HL-60 (cell line): ENCODE results near the gene NDUFB2.

ENCODE experiments used
- DNase-seq, 2 experiments: peaks; one replicate each; pipeline ENCODE4 v3.0.0-alpha.2; 2010 to 2020; ENCODE audit warnings: low read depth in 1 of 2, low spot score in 1 of 2
- H3K27ac ChIP-seq: fragments of 250-450 bp; sonication (Bioruptor Pico); replicated peaks from 2 replicates; pipeline ENCODE4 v1.5.1; 2020; ENCODE audit warnings: mild to moderate bottlenecking, moderate library complexity
- H3K27me3 ChIP-seq: fragments of 250-450 bp; sonication (Bioruptor Pico); 2 replicates; pipeline ENCODE4 v1.5.1; 2021; ENCODE audit warnings: mild to moderate bottlenecking, moderate library complexity; ENCODE audit not compliant: insufficient read depth, poor library complexity, severe bottlenecking
- H3K4me3 ChIP-seq: replicated peaks from 2 replicates; pipeline ENCODE4 v1.5.1; 2011; ENCODE audit warnings: mild to moderate bottlenecking, control low read depth, low read length; ENCODE audit not compliant: insufficient read depth
- GABPA ChIP-seq: IDR thresholded peaks from 2 replicates; pipeline ENCODE4 v1.6.1; 2012; ENCODE audit warnings: low read depth
- POLR2AphosphoS5 ChIP-seq: IDR thresholded peaks from 2 replicates; pipeline ENCODE4 v1.6.1; 2012; ENCODE audit warnings: low read depth
- SPI1 ChIP-seq: IDR thresholded peaks from 2 replicates; pipeline ENCODE4 v1.6.1; 2012; ENCODE audit warnings: low read depth, mild to moderate bottlenecking, borderline replicate concordance
- TF ChIP-seq, protein P1 (sequence below): IDR thresholded peaks from one replicate; pipeline ENCODE4 v1.5.1; 2011; ENCODE audit warnings: low read length, control low read depth, inconsistent platforms; ENCODE audit not compliant: insufficient read depth
- TF ChIP-seq, protein P2 (sequence below): IDR thresholded peaks from 2 replicates; pipeline ENCODE4 v1.6.1; 2012; ENCODE audit warnings: low read depth; ENCODE audit not compliant: insufficient replicate concordance

The NDUFB2 gene

DNA sequence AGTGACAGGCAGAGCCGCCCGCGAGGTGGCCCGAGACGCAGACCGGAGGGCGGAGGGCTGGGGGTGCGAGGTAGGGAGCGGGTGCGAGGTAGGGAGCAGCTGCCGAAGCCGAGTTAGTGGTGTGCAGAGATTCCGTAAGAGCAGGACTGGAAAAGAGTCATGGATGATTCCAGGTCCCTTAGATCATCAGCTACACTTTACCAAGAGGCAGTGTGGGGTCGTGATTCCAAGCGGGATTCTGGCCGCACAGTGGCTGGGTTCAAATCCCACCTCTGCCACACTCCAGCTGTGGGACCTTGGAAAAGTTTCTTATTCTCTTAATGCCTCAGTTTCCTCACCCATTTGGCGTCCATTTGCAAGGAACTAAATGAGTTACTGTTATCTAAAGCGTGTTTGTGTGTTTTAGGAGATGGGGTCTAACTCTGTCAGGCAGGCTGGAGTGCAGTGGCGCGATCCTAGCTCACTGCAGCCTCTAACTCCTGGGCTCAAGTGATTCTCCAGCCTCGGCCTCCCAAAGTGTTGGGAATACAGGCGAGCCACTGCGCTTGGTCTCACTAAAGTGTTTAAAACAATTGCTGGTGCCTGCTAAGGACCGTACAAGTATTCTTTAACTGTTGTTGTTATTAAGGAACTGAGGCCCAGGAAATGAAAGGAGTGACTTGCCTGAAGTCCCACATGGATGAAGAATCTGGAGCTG is 1.1 kb downstream of the NDUFB2 start:
- H3K27ac ChIP-seq: peak overlapping the region; percentile 92
- H3K4me3 ChIP-seq: peak overlapping the region; percentile 90
- DNase-seq: no peak
- no peak for TF ChIP-seq SPI1
- TF ChIP-seq GABPA: no peak
- TF ChIP-seq, protein P1, sequence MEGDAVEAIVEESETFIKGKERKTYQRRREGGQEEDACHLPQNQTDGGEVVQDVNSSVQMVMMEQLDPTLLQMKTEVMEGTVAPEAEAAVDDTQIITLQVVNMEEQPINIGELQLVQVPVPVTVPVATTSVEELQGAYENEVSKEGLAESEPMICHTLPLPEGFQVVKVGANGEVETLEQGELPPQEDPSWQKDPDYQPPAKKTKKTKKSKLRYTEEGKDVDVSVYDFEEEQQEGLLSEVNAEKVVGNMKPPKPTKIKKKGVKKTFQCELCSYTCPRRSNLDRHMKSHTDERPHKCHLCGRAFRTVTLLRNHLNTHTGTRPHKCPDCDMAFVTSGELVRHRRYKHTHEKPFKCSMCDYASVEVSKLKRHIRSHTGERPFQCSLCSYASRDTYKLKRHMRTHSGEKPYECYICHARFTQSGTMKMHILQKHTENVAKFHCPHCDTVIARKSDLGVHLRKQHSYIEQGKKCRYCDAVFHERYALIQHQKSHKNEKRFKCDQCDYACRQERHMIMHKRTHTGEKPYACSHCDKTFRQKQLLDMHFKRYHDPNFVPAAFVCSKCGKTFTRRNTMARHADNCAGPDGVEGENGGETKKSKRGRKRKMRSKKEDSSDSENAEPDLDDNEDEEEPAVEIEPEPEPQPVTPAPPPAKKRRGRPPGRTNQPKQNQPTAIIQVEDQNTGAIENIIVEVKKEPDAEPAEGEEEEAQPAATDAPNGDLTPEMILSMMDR: no peak
- TF ChIP-seq POLR2AphosphoS5: no peak
- TF ChIP-seq, protein P2, sequence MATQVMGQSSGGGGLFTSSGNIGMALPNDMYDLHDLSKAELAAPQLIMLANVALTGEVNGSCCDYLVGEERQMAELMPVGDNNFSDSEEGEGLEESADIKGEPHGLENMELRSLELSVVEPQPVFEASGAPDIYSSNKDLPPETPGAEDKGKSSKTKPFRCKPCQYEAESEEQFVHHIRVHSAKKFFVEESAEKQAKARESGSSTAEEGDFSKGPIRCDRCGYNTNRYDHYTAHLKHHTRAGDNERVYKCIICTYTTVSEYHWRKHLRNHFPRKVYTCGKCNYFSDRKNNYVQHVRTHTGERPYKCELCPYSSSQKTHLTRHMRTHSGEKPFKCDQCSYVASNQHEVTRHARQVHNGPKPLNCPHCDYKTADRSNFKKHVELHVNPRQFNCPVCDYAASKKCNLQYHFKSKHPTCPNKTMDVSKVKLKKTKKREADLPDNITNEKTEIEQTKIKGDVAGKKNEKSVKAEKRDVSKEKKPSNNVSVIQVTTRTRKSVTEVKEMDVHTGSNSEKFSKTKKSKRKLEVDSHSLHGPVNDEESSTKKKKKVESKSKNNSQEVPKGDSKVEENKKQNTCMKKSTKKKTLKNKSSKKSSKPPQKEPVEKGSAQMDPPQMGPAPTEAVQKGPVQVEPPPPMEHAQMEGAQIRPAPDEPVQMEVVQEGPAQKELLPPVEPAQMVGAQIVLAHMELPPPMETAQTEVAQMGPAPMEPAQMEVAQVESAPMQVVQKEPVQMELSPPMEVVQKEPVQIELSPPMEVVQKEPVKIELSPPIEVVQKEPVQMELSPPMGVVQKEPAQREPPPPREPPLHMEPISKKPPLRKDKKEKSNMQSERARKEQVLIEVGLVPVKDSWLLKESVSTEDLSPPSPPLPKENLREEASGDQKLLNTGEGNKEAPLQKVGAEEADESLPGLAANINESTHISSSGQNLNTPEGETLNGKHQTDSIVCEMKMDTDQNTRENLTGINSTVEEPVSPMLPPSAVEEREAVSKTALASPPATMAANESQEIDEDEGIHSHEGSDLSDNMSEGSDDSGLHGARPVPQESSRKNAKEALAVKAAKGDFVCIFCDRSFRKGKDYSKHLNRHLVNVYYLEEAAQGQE: no peak
- H3K27me3 ChIP-seq: no peaks in the 10 kb centered on the region

DNA sequence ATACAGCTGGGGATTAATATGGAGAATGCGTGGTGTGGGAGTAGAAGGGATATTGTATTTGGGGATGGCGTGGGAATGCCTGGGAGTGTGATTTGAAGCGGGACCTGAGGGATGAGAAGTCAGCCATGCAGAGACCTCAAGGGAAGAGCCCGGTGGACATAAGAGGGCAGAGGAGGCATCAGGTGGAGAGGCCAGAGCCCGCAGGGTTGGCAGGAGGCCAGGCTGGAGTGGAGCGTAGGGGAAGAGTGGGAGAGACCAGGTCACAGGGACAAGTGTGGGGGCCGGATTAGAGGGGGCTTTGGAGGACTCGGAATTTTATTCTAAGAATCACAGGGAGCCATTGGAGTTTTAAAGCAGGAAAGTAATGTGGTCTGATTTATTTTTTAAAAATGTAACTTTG is 2.0 kb downstream of the NDUFB2 start:
- Histone ChIP-seq H3K27ac (no peak overlapping the region), H3K27me3 (no peaks in the 10 kb centered on the region), H3K4me3 (no peak overlapping the region)
- no peak for DNase-seq
- TF ChIP-seq SPI1: no peak

DNA sequence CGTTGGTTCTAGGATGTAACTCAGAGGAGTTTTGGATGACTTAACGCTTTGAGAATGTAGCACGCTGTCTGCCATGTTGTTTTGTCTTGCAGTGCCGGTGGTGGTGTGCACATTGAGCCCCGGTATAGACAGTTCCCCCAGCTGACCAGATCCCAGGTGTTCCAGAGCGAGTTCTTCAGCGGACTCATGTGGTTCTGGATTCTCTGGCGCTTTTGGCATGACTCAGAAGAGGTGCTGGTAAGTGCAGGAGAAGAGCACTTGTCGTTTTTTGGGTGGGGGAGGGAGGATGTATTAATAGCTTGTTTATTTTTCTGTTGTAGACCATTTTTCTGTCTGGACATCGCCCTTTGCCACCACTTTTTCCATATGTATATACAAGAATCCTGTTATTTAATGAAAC is 6.3 kb downstream of the NDUFB2 start:
- DNase-seq: no peak
- H3K27ac ChIP-seq: no peak overlapping the region
- H3K4me3 ChIP-seq: no peak overlapping the region
- TF ChIP-seq POLR2AphosphoS5: no peak
- TF ChIP-seq, protein P1: no peak
- TF ChIP-seq, protein P2: no peak
- no peak for TF ChIP-seq GABPA
- no peak for TF ChIP-seq SPI1
- no peaks in the 10 kb centered on the region for H3K27me3 ChIP-seq

DNA sequence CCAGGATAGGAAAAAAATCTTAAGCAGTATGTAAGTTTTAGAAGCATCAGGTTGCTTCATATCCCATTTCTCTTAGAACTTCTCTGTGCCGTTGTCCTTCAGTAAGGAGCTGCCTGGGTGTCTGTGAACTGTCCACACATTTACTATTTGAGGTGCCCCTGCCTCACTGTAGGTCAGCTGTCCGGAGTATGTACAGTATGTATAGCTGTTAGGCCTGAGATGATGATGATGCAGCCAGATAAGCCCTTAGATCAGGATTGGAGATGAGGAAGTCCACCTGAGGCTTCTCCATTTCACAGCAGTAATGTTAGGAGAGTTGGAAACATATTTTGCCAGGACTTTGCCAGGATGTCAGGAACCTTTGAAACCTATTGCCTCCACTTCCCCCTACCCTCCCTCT is 7.7 kb downstream of the NDUFB2 start:
- Histone ChIP-seq H3K4me3 (no peak overlapping the region), H3K27me3 (no peaks in the 10 kb centered on the region), H3K27ac (no peak overlapping the region)
- DNase-seq: no peak
- TF ChIP-seq, protein P1: no peak
- TF ChIP-seq POLR2AphosphoS5 (no peak), GABPA (no peak), SPI1 (no peak)
- TF ChIP-seq, protein P2: no peak
